Hepatocyte (in vitro differentiated cells): Measurements from ENCODE around the gene DNAH7. TPM values are rescaled to one million over a fixed set of nuclear protein-coding genes. Genes with fewer than 3 reads are reported as not detected.
"Not testable (repeated sequence)": the region's sequence is repeated elsewhere in the genome, so short reads cannot be mapped to it uniquely, and the experiment has no call there.

ENCODE experiments used
- DNase-seq: peaks from one replicate; pipeline ENCODE4 v3.0.0-alpha.2; 2016; ENCODE audit warnings: low spot score
- H2AFZ ChIP-seq: fragments of 200-600 bp; sonication (generic); 2 replicates; pipeline ENCODE4 v1.6.0; 2016; ENCODE audit warnings: antibody characterized with exemption, mild to moderate bottlenecking
- H3K27ac ChIP-seq: fragments of 200-600 bp; sonication (generic); 2 replicates; pipeline ENCODE4 v1.5.1; 2016; ENCODE audit warnings: mild to moderate bottlenecking
- H3K27me3 ChIP-seq: fragments of 200-600 bp; sonication (generic); 2 replicates; pipeline ENCODE4 v1.6.1; 2016
- H3K36me3 ChIP-seq: fragments of 200-600 bp; sonication (generic); replicated peaks from 2 replicates; pipeline ENCODE4 v1.5.1; 2016; ENCODE audit warnings: low read depth; ENCODE audit not compliant: insufficient read depth
- H3K4me1 ChIP-seq: fragments of 200-600 bp; sonication (generic); 2 replicates; pipeline ENCODE4 v1.5.1; 2016; ENCODE audit warnings: mild to moderate bottlenecking, moderate library complexity; ENCODE audit not compliant: insufficient read depth
- H3K4me2 ChIP-seq: fragments of 200-600 bp; sonication (generic); 2 replicates; pipeline ENCODE4 v1.6.0; 2016
- H3K4me3 ChIP-seq: fragments of 200-600 bp; sonication (generic); 2 replicates; pipeline ENCODE4 v1.5.1; 2016; ENCODE audit warnings: mild to moderate bottlenecking
- H3K79me2 ChIP-seq: fragments of 200-600 bp; sonication (generic); 2 replicates; pipeline ENCODE4 v1.6.0; 2017; ENCODE audit warnings: mild to moderate bottlenecking
- H3K9me2 ChIP-seq: fragments of 200-600 bp; sonication (generic); replicated peaks from 2 replicates; pipeline ENCODE4 v1.6.0; 2017; ENCODE audit warnings: mild to moderate bottlenecking; ENCODE audit not compliant: insufficient read depth
- H3K9me3 ChIP-seq: fragments of 200-600 bp; sonication (generic); 2 replicates; pipeline ENCODE4 v1.5.1; 2016; ENCODE audit warnings: low read depth, mild to moderate bottlenecking
- H4K20me1 ChIP-seq: fragments of 200-600 bp; sonication (generic); 2 replicates; pipeline ENCODE4 v1.6.0; 2016; ENCODE audit warnings: mild to moderate bottlenecking; ENCODE audit not compliant: insufficient read depth, poor library complexity, severe bottlenecking
- EZH2 ChIP-seq: fragments of 200-600 bp; sonication (generic); IDR thresholded peaks from 2 replicates; pipeline ENCODE4 v1.6.1; 2016; ENCODE audit warnings: antibody characterized with exemption, mild to moderate bottlenecking, borderline replicate concordance
- EZH2phosphoT487 ChIP-seq: fragments of 200-600 bp; sonication (generic); IDR thresholded peaks from one replicate; pipeline ENCODE4 v1.6.1; 2018; ENCODE audit warnings: antibody characterized with exemption, mild to moderate bottlenecking, low read depth, moderate library complexity; ENCODE audit not compliant: unreplicated experiment, severe bottlenecking
- WGBS: methylation state at CpG from one replicate; pipeline ENCODE4 v1.1.6; 2016; ENCODE audit warnings: low lambda C conversion rate; ENCODE audit errors: missing lambda C conversion rate; 5-methylcytosine and 5-hydroxymethylcytosine counted together
- polyA plus RNA-seq: library from polyadenylated mRNA; unstranded; fragments of >200 nt; fragmentation: Nextera tagmentation; extraction: Ambion mirVana; gene quantifications from 2 replicates; pipeline ENCODE4 v1.2.1, GENCODE V29; 2016
- total RNA-seq: library from RNA; depleted of rRNA; stranded (reverse); fragments of >200 nt; gene quantifications from 2 replicates; pipeline ENCODE4 v1.2.3, GENCODE V29; 2014
- TF ChIP-seq, protein P1 (sequence below): fragments of 200-600 bp; sonication (generic); IDR thresholded peaks from 2 replicates; pipeline ENCODE4 v1.5.1; 2016; ENCODE audit warnings: antibody characterized with exemption, mild to moderate bottlenecking; ENCODE audit not compliant: poor library complexity

Gene DNAH7
- total and polyA plus RNA-seq, 2 experiments from 2014 or later, result 0.29 to 1.2 TPM

DNA sequence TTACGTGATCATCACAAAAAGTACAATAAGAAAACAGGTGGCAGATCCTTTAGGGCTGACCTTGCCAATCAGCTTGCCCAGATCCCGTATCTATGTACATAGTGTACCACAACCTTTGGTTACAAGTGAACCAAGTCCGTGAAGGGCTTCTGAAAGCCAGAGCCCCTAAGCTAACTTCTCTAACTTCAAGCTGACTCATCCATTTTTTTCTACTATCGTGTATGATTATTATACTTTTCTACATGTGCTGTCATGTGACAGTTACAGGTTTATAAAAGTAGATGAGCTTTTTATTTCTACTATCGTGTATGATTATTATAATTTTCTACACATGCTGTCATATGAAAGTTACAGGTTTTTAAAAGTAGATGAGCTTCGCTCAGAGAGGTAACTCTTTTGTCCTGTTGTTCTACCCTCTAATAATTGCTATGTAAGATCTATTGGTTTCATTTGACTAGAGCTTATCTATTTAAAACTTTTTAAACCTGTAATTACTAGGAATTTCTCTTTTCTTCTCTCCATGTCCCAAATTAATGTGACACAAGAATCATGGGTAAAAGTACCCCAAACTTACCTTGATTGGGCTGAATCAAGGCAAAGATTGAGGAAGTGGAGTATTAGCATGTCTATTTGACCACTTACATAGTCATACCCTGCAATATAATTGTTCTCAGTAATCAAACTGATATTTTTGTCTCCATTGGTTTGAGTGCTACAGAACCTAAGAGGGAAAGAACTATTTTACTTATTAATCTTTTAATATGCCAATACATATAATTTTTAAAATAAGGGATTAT lies 29.4 kb upstream of the DNAH7 start:
- Histone ChIP-seq H3K27ac (no peak overlapping the region), H3K36me3 (no peaks in the 10 kb centered on the region), H3K9me3 (no peaks in the 10 kb centered on the region), H3K27me3 (no peaks in the 10 kb centered on the region), H2AFZ (no peak overlapping the region), H3K4me3 (no peak overlapping the region), H4K20me1 (no peaks in the 10 kb centered on the region), H3K4me1 (no peaks in the 10 kb centered on the region), H3K9me2 (no peaks in the 10 kb centered on the region), H3K4me2 (no peak overlapping the region), H3K79me2 (no peaks in the 10 kb centered on the region)
- DNase-seq, result no peak
- TF ChIP-seq EZH2phosphoT487, result no peak
- TF ChIP-seq, protein P1, sequence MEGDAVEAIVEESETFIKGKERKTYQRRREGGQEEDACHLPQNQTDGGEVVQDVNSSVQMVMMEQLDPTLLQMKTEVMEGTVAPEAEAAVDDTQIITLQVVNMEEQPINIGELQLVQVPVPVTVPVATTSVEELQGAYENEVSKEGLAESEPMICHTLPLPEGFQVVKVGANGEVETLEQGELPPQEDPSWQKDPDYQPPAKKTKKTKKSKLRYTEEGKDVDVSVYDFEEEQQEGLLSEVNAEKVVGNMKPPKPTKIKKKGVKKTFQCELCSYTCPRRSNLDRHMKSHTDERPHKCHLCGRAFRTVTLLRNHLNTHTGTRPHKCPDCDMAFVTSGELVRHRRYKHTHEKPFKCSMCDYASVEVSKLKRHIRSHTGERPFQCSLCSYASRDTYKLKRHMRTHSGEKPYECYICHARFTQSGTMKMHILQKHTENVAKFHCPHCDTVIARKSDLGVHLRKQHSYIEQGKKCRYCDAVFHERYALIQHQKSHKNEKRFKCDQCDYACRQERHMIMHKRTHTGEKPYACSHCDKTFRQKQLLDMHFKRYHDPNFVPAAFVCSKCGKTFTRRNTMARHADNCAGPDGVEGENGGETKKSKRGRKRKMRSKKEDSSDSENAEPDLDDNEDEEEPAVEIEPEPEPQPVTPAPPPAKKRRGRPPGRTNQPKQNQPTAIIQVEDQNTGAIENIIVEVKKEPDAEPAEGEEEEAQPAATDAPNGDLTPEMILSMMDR, result no peak
- no peak for TF ChIP-seq EZH2
- WGBS, result 93% methylated on average over 6 of the region's 6 CpGs

DNA sequence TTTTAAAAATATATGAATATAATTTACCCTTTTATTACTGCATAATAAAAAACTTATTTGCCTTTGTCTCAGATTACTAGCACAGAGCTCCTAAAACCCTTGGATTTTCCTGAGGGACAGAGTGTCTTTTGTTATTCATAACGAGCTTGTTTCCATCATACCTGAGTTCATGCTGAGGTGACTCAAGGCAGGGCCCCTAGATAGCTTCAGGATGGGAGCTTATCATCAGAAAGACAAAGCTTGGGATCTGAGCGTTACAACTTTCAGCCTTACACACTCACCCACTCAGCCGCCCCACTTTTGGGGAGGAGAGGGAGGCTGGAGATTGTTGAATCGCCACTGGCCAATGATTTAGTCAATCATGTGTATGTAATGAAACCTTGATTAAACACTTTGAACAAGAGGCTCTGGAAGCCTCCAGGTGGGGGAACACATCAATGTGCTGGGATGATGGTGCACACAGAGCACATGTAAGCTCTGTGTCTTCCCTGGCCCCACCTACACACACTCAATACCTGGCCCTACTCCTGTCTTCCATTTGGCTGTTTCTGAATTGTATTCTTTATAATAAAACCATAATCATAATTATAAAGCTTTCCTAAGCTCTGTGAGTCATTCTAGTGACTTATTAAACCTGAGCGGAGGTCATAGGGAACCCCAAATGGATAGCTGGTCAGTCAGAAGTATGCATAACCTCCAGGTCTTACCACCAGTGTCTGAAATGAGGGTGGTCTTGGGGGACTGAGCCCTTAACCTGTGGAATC lies 28.5 kb upstream of the DNAH7 start:
- Histone ChIP-seq H3K4me1 (no peaks in the 10 kb centered on the region), H3K4me3 (no peak overlapping the region), H3K27ac (no peak overlapping the region), H3K9me2 (no peaks in the 10 kb centered on the region), H3K36me3 (no peaks in the 10 kb centered on the region), H3K79me2 (no peaks in the 10 kb centered on the region), H2AFZ (no peak overlapping the region), H3K9me3 (no peaks in the 10 kb centered on the region), H3K4me2 (no peak overlapping the region), H4K20me1 (no peaks in the 10 kb centered on the region), H3K27me3 (no peaks in the 10 kb centered on the region)
- TF ChIP-seq EZH2, result no peak
- TF ChIP-seq, protein P1, result no peak
- no peak for TF ChIP-seq EZH2phosphoT487
- WGBS, result 51% methylated on average over 5 of the region's 5 CpGs
- DNase-seq, result no peak

DNA sequence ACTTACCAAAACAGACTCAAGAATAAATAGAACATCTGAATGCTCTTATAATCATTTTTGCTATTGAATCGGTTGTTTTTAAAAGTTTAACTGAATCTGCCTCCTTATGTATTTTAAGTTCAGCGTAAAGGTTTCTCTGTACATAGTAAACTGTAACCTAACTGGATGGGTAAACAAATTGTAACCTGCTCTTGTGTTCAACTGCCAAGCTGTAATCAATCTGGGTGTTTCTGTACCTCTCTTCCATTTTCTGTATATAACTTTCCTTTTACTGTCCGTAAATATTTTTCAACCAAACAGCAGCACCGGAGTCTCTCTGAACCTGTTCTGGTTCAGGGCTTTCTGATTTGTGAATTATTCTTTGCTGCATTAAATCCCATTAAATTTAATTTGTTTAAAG lies 27.6 kb upstream of the DNAH7 start:
- H4K20me1 ChIP-seq, result no peaks in the 10 kb centered on the region
- 74% methylated on average over 4 of the region's 4 CpGs for WGBS

DNA sequence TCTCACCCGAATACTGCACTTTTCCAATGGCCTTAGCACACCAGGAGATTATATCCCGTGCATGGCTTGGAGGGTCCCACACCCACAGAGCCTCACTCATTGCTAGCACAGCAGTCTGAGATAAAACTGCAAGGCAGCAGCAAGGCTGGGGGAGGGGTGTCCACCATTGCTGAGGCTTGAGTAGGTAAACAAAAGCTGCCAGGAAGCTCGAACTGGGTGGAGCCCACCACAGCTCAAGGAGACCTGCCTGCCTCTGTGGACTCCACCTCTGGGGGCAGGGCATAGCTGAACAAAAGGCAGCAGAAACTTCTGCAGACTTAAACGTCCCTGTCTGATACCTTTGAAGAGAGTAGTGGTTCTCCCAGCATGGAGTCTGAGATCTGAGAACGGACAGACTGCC lies 20.8 kb upstream of the DNAH7 start:
- H3K79me2 ChIP-seq, H3K4me2 ChIP-seq, H3K4me3 ChIP-seq, H3K36me3 ChIP-seq, H3K4me1 ChIP-seq, H2AFZ ChIP-seq, H4K20me1 ChIP-seq, H3K27me3 ChIP-seq, H3K9me3 ChIP-seq, H3K9me2 ChIP-seq, DNase-seq, H3K27ac ChIP-seq: not testable (repeated sequence)
- 79% methylated on average over 5 of the region's 5 CpGs for WGBS

More for the DNA sequence above, 27.6 kb upstream of the DNAH7 start:
- Histone ChIP-seq H3K27ac (no peak overlapping the region), H3K79me2 (no peaks in the 10 kb centered on the region), H3K9me2 (no peaks in the 10 kb centered on the region), H3K27me3 (no peaks in the 10 kb centered on the region), H3K4me2 (no peak overlapping the region), H2AFZ (no peak overlapping the region), H3K9me3 (no peaks in the 10 kb centered on the region), H3K36me3 (no peaks in the 10 kb centered on the region), H3K4me3 (no peak overlapping the region), H3K4me1 (no peaks in the 10 kb centered on the region)
- DNase-seq, result no peak
- TF ChIP-seq, protein P1, result no peak
- TF ChIP-seq EZH2phosphoT487, result no peak
- TF ChIP-seq EZH2, result no peak
